Gastrocnemius medialis (tissue), 4 donors: Measurements from ENCODE around the gene BOLA3.

ENCODE experiments used
- CTCF ChIP-seq, 5 experiments: fragments of 450-650 bp in 3 of 5; fragments of 200-600 bp in 2 of 5; sonication (generic) in 2 of 5; IDR thresholded peaks in 4 of 5; conservative IDR thresholded peaks in 1 of 5; 1 replicate in 4 of 5; 2 replicates in 1 of 5; pipeline ENCODE4 v1.5.1; 2016 to 2019; ENCODE audit warnings: antibody characterized with exemption in 5 of 5, mild to moderate bottlenecking in 3 of 5, moderate library complexity in 3 of 5
- POLR2A ChIP-seq, 2 donors: fragments of 450-650 bp; IDR thresholded peaks; one replicate each; pipeline ENCODE4 v1.6.1; 2017; ENCODE audit warnings: antibody characterized with exemption in 2 of 2, mild to moderate bottlenecking in 2 of 2, moderate library complexity in 2 of 2

- TF ChIP-seq CTCF (IDR thresholded peaks at IDR 0.05 in 4 of 5, conservative IDR thresholded peaks at IDR 0.05 in 1 of 5) (no peak), POLR2A (IDR thresholded peaks at IDR 0.05) (no peak)
These were observed 1.5 kb upstream of the BOLA3 start for GRCh38 chr2:74149247-74149525.
